Measurements from ENCODE around the gene CELSR1. TPM values are rescaled to one million over a fixed set of nuclear protein-coding genes. Genes with fewer than 3 reads are reported as not detected.

Gene CELSR1
- total RNA-seq, 4 donors from 2014 or later = 18.4 to 56.0 (median 31.0) TPM

- H3K4me1 ChIP-seq = peaks cover 36 to 39% of the 10 kb centered on the region in 2 donors
- no peak for TF ChIP-seq POLR2A (IDR thresholded peaks at IDR 0.05)
- TF ChIP-seq CTCF (IDR thresholded peaks at IDR 0.05) = no peak
- H3K9me3 ChIP-seq = no peaks in the 10 kb centered on the region
- DNase-seq = peak in 1 of 2 donors; percentile 51
- H3K27me3 ChIP-seq = no peaks in the 10 kb centered on the region
- peak overlapping the region; percentile 75 to 91 (median 76) for H3K27ac ChIP-seq
- peaks cover 0 to 11% of the 10 kb centered on the region in 2 donors for H3K36me3 ChIP-seq
- H3K4me3 ChIP-seq (replicated peaks in 1 of 3) = no peak overlapping the region
- WGBS, 2 donors = 69 to 84% methylated on average over 15 to 17 of the region's 22 CpGs
- intact Hi-C loops (cut with DNase I) = loop anchor here (10.0 kb wide), 1 partner anchor 86 kb away; no protein-coding TSS in a partner anchor
Observed at GRCh38 chr22:46378426-46379065, 158.9 kb downstream of the CELSR1 start.

- Histone ChIP-seq H3K4me3 (replicated peaks in 1 of 3) (no peak overlapping the region), H3K9me3 (no peaks in the 10 kb centered on the region), H3K4me1 (peaks cover 43 to 46% of the 10 kb centered on the region in 2 donors), H3K27me3 (no peaks in the 10 kb centered on the region), H3K27ac (peak overlapping the region; percentile 75 to 91 (median 76)), H3K36me3 (peaks cover 0 to 11% of the 10 kb centered on the region in 2 donors)
- 68 to 77% methylated on average over 19 to 22 of the region's 27 CpGs for WGBS, 2 donors
- DNase-seq = peak; percentile 92 to 93
- TF ChIP-seq POLR2A (IDR thresholded peaks at IDR 0.05) (no peak), CTCF (IDR thresholded peaks at IDR 0.05) (peak in 1 of 6 experiments; percentile 15)
- intact Hi-C loops (cut with DNase I) = loop anchor here (10.0 kb wide), 1 partner anchor 87 kb away; no protein-coding TSS in a partner anchor
Observed at GRCh38 chr22:46377525-46378425, 159.6 kb downstream of the CELSR1 start.

GRCh38 chr22:46376908-46377524 is 160.4 kb downstream of the CELSR1 start:
- peaks cover 0 to 11% of the 10 kb centered on the region in 2 donors for H3K36me3 ChIP-seq
- peaks cover 43 to 46% of the 10 kb centered on the region in 2 donors for H3K4me1 ChIP-seq
- H3K27ac ChIP-seq = peak overlapping the region; percentile 49 to 91 (median 76)
- peak in 1 of 2 donors; percentile 32 for DNase-seq
- no peak overlapping the region for H3K4me3 ChIP-seq (replicated peaks in 1 of 3)
- WGBS, 2 donors = 91 to 93% methylated on average over 16 to 19 of the region's 19 CpGs
- TF ChIP-seq CTCF (IDR thresholded peaks at IDR 0.05) (no peak), POLR2A (IDR thresholded peaks at IDR 0.05) (no peak)
- no peaks in the 10 kb centered on the region for H3K27me3 ChIP-seq
- no peaks in the 10 kb centered on the region for H3K9me3 ChIP-seq
- intact Hi-C loops (cut with DNase I) = loop anchor here (10.0 kb wide), 1 partner anchor 88 kb away; no protein-coding TSS in a partner anchor

- no peak for DNase-seq
- Histone ChIP-seq H3K9me3 (no peaks in the 10 kb centered on the region), H3K36me3 (peaks cover 0 to 9% of the 10 kb centered on the region in 2 donors), H3K27me3 (no peaks in the 10 kb centered on the region), H3K27ac (peak overlapping the region in 1 of 3 donors; percentile 91), H3K4me3 (replicated peaks in 1 of 3) (no peak overlapping the region), H3K4me1 (peaks cover 44 to 47% of the 10 kb centered on the region in 2 donors)
- intact Hi-C loops (cut with DNase I) = loop anchor here (10.0 kb wide), 1 partner anchor 89 kb away; no protein-coding TSS in a partner anchor
- 91 to 95% methylated on average over 3 of the region's 3 CpGs for WGBS, 2 donors
- TF ChIP-seq POLR2A (IDR thresholded peaks at IDR 0.05) (no peak), CTCF (IDR thresholded peaks at IDR 0.05) (no peak)
Observed at GRCh38 chr22:46376111-46376510, 161.3 kb downstream of the CELSR1 start.

Data from thyroid gland (tissue), 4 donors.